H1 (cell line): ENCODE measurements around the gene MRPL42. TPM values are rescaled to one million over a fixed set of nuclear protein-coding genes. Genes with fewer than 3 reads are reported as not detected.

Source experiments
- CTCF ChIA-PET: fragments of 300-600 bp; sonication (Branson Sonifier 250); formaldehyde crosslinking; loops from one replicate; lab custom pipeline; 2021; ENCODE audit not compliant: partially characterized antibody; lab: Charles Lee
- POLR2A ChIA-PET: fragments of 300-600 bp; sonication (Branson Sonifier 250); formaldehyde crosslinking; loops from one replicate; lab custom pipeline; 2021; ENCODE audit warnings: inconsistent platforms; ENCODE audit not compliant: partially characterized antibody; lab: Charles Lee
- DNase-seq, 2 experiments: peaks; one replicate each; pipeline versions ENCODE4 v3.0.0 to v3.0.0-alpha.2; 2010 to 2022; ENCODE audit warnings: low spot score in 2 of 2, low read depth in 1 of 2, mixed read lengths in 1 of 2
- FAIRE-seq: peaks from 2 replicates; lab custom pipeline; 2011; peaks lifted over from hg19 to GRCh38; lab: Jason Lieb, UNC
- H2AFZ ChIP-seq: 2 replicates; pipeline ENCODE4 v1.8.1; 2012; ENCODE audit warnings: low read length, inconsistent platforms
- H2AK5ac ChIP-seq: 2 replicates; pipeline ENCODE4 v1.6.1; 2013; ENCODE audit warnings: low read depth, low read length
- H2BK120ac ChIP-seq: replicated peaks from 2 replicates; pipeline ENCODE3; 2013; ENCODE audit warnings: low read depth, low read length, inconsistent platforms
- H2BK12ac ChIP-seq: 2 replicates; pipeline ENCODE4 v1.6.1; 2013; ENCODE audit warnings: low read depth, low read length
- H2BK15ac ChIP-seq: 2 replicates; pipeline ENCODE4 v1.6.1; 2013; ENCODE audit warnings: low read length
- H2BK20ac ChIP-seq: 2 replicates; pipeline ENCODE4 v1.6.1; 2013; ENCODE audit warnings: low read length
- H2BK5ac ChIP-seq: 2 replicates; pipeline ENCODE4 v1.6.1; 2013; ENCODE audit warnings: low read depth, low read length
- H3K14ac ChIP-seq: 2 replicates; pipeline ENCODE4 v1.6.1; 2013; ENCODE audit warnings: inconsistent platforms; ENCODE audit not compliant: insufficient read length
- H3K18ac ChIP-seq: 2 replicates; pipeline ENCODE4 v1.6.1; 2013; ENCODE audit warnings: low read length; ENCODE audit errors: extremely low read depth
- H3K23ac ChIP-seq: 2 replicates; pipeline ENCODE4 v1.6.1; 2013; ENCODE audit warnings: inconsistent platforms; ENCODE audit not compliant: insufficient read length
- H3K23me2 ChIP-seq: 2 replicates; pipeline ENCODE4 v1.6.1; 2013; ENCODE audit warnings: low read depth, low read length
- H3K27ac ChIP-seq: 2 replicates; pipeline ENCODE4 v1.6.1; 2011; ENCODE audit warnings: low read depth, low read length, inconsistent platforms
- H3K27me3 ChIP-seq, 4 experiments: replicated peaks in 1 of 4; 1 replicate in 1 of 4; 2 replicates in 3 of 4; pipeline versions ENCODE4 v1.6.1 to v1.8.1; 2011 to 2013; ENCODE audit warnings: low read length in 3 of 4, mild to moderate bottlenecking in 3 of 4, inconsistent platforms in 2 of 4, mixed read lengths in 2 of 4, moderate library complexity in 1 of 4; ENCODE audit not compliant: control insufficient read depth in 3 of 4, insufficient read depth in 3 of 4; ENCODE audit errors: extremely low read depth in 1 of 4
- H3K36me3 ChIP-seq, 4 experiments: 2 replicates each; pipeline versions ENCODE4 v1.6.1 to v1.8.1; 2011 to 2013; ENCODE audit warnings: mild to moderate bottlenecking in 4 of 4, low read length in 3 of 4, moderate library complexity in 2 of 4, control low read depth in 1 of 4, inconsistent platforms in 1 of 4; ENCODE audit not compliant: insufficient read depth in 4 of 4, control insufficient read depth in 2 of 4
- H3K4ac ChIP-seq: replicated peaks from 2 replicates; pipeline ENCODE3; 2013; ENCODE audit warnings: low read length, low read depth, mixed read lengths, inconsistent platforms; ENCODE audit not compliant: insufficient read length
- H3K4me1 ChIP-seq, 4 experiments: replicated peaks in 1 of 4; 1 replicate in 1 of 4; 2 replicates in 3 of 4; pipeline versions ENCODE4 v1.6.1 to v1.8.1; 2011 to 2013; ENCODE audit warnings: low read length in 3 of 4, inconsistent platforms in 2 of 4, mixed read lengths in 1 of 4; ENCODE audit not compliant: insufficient read depth in 4 of 4, control insufficient read depth in 3 of 4
- H3K4me2 ChIP-seq, 2 experiments: 2 replicates each; pipeline versions ENCODE4 v1.6.1 to v1.8.1; 2011 to 2013; ENCODE audit warnings: low read depth in 2 of 2, low read length in 2 of 2, control low read depth in 1 of 2, inconsistent platforms in 1 of 2, mild to moderate bottlenecking in 1 of 2; ENCODE audit not compliant: insufficient read depth in 1 of 2
- H3K4me3 ChIP-seq, 4 experiments: fragments of 200-600, 300-600 bp in 1 of 4; sonication (generic), shearing (Covaris generic), sonication (Bioruptor Twin) in 1 of 4; 2 replicates each; pipeline versions ENCODE4 v1.5.1 to v1.8.1; 2011 to 2016; ENCODE audit warnings: low read length in 4 of 4, low read depth in 3 of 4, control low read depth in 2 of 4, inconsistent platforms in 2 of 4, mild to moderate bottlenecking in 2 of 4, mixed read lengths in 1 of 4, moderate library complexity in 1 of 4; ENCODE audit not compliant: insufficient read depth in 2 of 4; ENCODE audit errors: extremely low read depth in 1 of 4
- H3K56ac ChIP-seq: replicated peaks from 2 replicates; pipeline ENCODE3; 2013; ENCODE audit warnings: low read depth, mild to moderate bottlenecking, mixed read lengths, low read length, inconsistent platforms; ENCODE audit not compliant: insufficient read length
- H3K79me1 ChIP-seq: 2 replicates; pipeline ENCODE4 v1.6.1; 2013; ENCODE audit warnings: low read depth, low read length, control low read depth
- H3K79me2 ChIP-seq, 2 experiments: 2 replicates each; pipeline versions ENCODE4 v1.6.1 to v1.8.1; 2012 to 2013; ENCODE audit warnings: low read length in 2 of 2, mild to moderate bottlenecking in 2 of 2, inconsistent platforms in 1 of 2; ENCODE audit not compliant: insufficient read depth in 2 of 2, control insufficient read depth in 1 of 2
- H3K9ac ChIP-seq, 4 experiments: replicated peaks in 1 of 4; 1 replicate in 1 of 4; 2 replicates in 3 of 4; pipeline versions ENCODE4 v1.6.1 to v1.8.1; 2011 to 2013; ENCODE audit warnings: low read depth in 3 of 4, low read length in 3 of 4, control low read depth in 2 of 4, mild to moderate bottlenecking in 2 of 4, moderate library complexity in 2 of 4, inconsistent platforms in 1 of 4; ENCODE audit errors: extremely low read depth in 1 of 4
- H3K9me3 ChIP-seq, 2 experiments: 2 replicates each; pipeline versions ENCODE4 v1.6.1 to v1.8.1; 2012 to 2013; ENCODE audit warnings: mild to moderate bottlenecking in 2 of 2, moderate library complexity in 2 of 2, control low read depth in 1 of 2, inconsistent platforms in 1 of 2, low read depth in 1 of 2, low read length in 1 of 2, mixed read lengths in 1 of 2; ENCODE audit not compliant: insufficient read depth in 2 of 2
- H4K20me1 ChIP-seq, 2 experiments: replicated peaks in 1 of 2; 2 replicates each; pipeline versions ENCODE3 to v1.8.1; 2011 to 2013; ENCODE audit warnings: inconsistent platforms in 2 of 2, low read length in 2 of 2, mild to moderate bottlenecking in 1 of 2; ENCODE audit not compliant: insufficient read depth in 2 of 2, control insufficient read depth in 1 of 2
- H4K5ac ChIP-seq: 2 replicates; pipeline ENCODE4 v1.6.1; 2013; ENCODE audit warnings: low read length, low read depth, mixed read lengths, inconsistent platforms; ENCODE audit not compliant: insufficient read length
- H4K8ac ChIP-seq: 2 replicates; pipeline ENCODE4 v1.8.0; 2013; ENCODE audit warnings: mild to moderate bottlenecking, moderate library complexity, low read length, inconsistent platforms; ENCODE audit not compliant: insufficient read depth; ENCODE audit errors: extremely low read depth
- H4K91ac ChIP-seq: replicated peaks from 2 replicates; pipeline ENCODE3; 2013; ENCODE audit warnings: low read length, mixed read lengths, inconsistent platforms; ENCODE audit not compliant: insufficient read length
- CHD2 ChIP-seq: IDR thresholded peaks from 2 replicates; pipeline ENCODE4 v1.6.1; 2012; ENCODE audit warnings: low read length, improper control_type of control experiment
- EZH2 ChIP-seq: fragments of 200-600 bp; sonication (generic); IDR thresholded peaks from 2 replicates; pipeline ENCODE4 v1.7.1; 2012; ENCODE audit warnings: low read depth, mild to moderate bottlenecking, moderate library complexity, low read length, inconsistent platforms; ENCODE audit not compliant: severe bottlenecking
- JUN ChIP-seq: IDR thresholded peaks from 2 replicates; pipeline ENCODE4 v1.6.1; 2011; ENCODE audit warnings: low read depth, mild to moderate bottlenecking, improper control_type of control experiment, low read length
- NANOG ChIP-seq: IDR thresholded peaks from 2 replicates; pipeline ENCODE4 v1.6.1; 2011; ENCODE audit warnings: low read length, low read depth, mild to moderate bottlenecking, inconsistent platforms; ENCODE audit not compliant: insufficient read depth, poor library complexity, severe bottlenecking
- RNF2 ChIP-seq: fragments of 200-900, 300-1000 bp; sonication (generic); IDR thresholded peaks from 2 replicates; pipeline ENCODE4 v1.7.1; 2016; ENCODE audit warnings: borderline replicate concordance, low read depth, mild to moderate bottlenecking, antibody characterized with exemption, low read length; ENCODE audit not compliant: poor library complexity, severe bottlenecking; ENCODE audit errors: missing control alignments
- SUZ12 ChIP-seq: fragments of 200-600 bp; sonication (generic); IDR thresholded peaks from 2 replicates; pipeline ENCODE4 v1.6.1; 2012; ENCODE audit warnings: mild to moderate bottlenecking, inconsistent platforms, low read length, moderate library complexity, mixed read lengths
- TAF1 ChIP-seq: IDR thresholded peaks from 2 replicates; pipeline ENCODE4 v1.6.1; 2011; ENCODE audit warnings: mild to moderate bottlenecking, low read depth, low read length
- TEAD4 ChIP-seq: IDR thresholded peaks from 2 replicates; pipeline ENCODE4 v1.6.1; 2012; ENCODE audit warnings: low read depth, low read length, inconsistent platforms, mixed read lengths
- YY1 ChIP-seq: IDR thresholded peaks from 2 replicates; pipeline ENCODE4 v1.6.1; 2011; ENCODE audit warnings: low read depth, mild to moderate bottlenecking, low read length
- WGBS, 2 experiments: shearing (Covaris generic) in 1 of 2; methylation state at CpG; one replicate each; pipeline versions ENCODE4 v1.1.6 to v1.1.7; 2013 to 2015; ENCODE audit warnings: low lambda C conversion rate in 2 of 2, mixed read lengths in 2 of 2, inconsistent platforms in 1 of 2, low coverage in 1 of 2, missing lambda C conversion rate in 1 of 2; ENCODE audit not compliant: insufficient replicate concordance in 2 of 2, insufficient coverage in 1 of 2, insufficient read length in 1 of 2; ENCODE audit errors: extremely low coverage in 1 of 2, missing lambda C conversion rate in 1 of 2; 5-methylcytosine and 5-hydroxymethylcytosine counted together
- polyA plus RNA-seq, 7 experiments: library from polyadenylated mRNA; depleted of rRNA in 3 of 7; stranded (reverse) in 5 of 7; unstranded in 2 of 7; fragments of >200 nt in 5 of 7; fragments of 200-250 nt in 2 of 7; gene quantifications; 1 replicate in 5 of 7; 2 replicates in 1 of 7; 4 replicates in 1 of 7; pipeline versions ENCODE4 v1.2.1 to v1.2.3, GENCODE V29; 2011 to 2013; ENCODE audit warnings: missing spikeins in 2 of 7, mixed read lengths in 2 of 7
- total RNA-seq: library from RNA; stranded (reverse); fragmentation: NEBNext Ultra II Directional; extraction: Animal tissue kit (Norgen Biotek cat#: 25700); gene quantifications from 2 replicates; pipeline ENCODE4 v1.2.1, GENCODE V29; 2021
- TF ChIP-seq, protein P1 (sequence below), 3 experiments: IDR thresholded peaks; 1 replicate in 2 of 3; 2 replicates in 1 of 3; pipeline versions ENCODE4 v1.5.1 to v1.6.1; 2011; ENCODE audit warnings: low read length in 3 of 3, mild to moderate bottlenecking in 3 of 3, inconsistent platforms in 2 of 3, low read depth in 1 of 3, moderate library complexity in 1 of 3; ENCODE audit not compliant: insufficient read depth in 1 of 3; ENCODE audit errors: control extremely low read depth in 1 of 3

The MRPL42 gene
- total and polyA plus RNA-seq, 2 of the 8 experiments (the other 6 are each of a cell fraction or from before 2014, with no cell fraction given): 110 to 176 TPM

DNA sequence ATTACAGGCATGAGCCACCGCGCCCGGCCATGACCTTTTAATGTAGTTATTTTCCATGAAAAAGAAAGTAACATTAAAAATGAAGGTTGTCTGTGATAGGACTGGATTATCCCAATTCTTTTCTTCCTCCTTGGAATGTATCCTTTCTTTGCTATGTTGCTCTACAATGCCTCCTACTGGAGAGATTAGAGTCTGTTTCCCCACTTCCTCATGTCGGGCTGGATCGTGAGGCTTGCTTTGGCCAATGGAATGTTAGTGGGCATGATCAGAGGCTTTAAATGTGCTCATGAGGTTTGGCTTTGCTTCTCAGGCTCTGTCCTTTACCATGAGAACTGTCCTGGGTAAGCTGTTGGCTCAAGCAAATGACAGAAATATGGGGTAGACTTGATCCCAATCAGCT, 70.5 kb downstream of the MRPL42 start:
- Histone ChIP-seq H3K23me2 (no peaks in the 10 kb centered on the region), H3K9ac (no peak overlapping the region), H4K8ac (no peak overlapping the region), H4K5ac (no peak overlapping the region), H3K4me1 (peaks cover 0 to 3% (median 0%) of the 10 kb centered on the region in 4 experiments; a peak in 1 of 7 replicates), H2BK5ac (no peak overlapping the region), H2BK15ac (no peak overlapping the region), H3K27ac (no peak overlapping the region), H2BK12ac (no peak overlapping the region), H2BK120ac (no peak overlapping the region), H3K18ac (no peak overlapping the region), H2BK20ac (no peak overlapping the region), H3K79me2 (no peaks in the 10 kb centered on the region), H3K56ac (no peak overlapping the region), H4K20me1 (no peaks in the 10 kb centered on the region), H3K27me3 (no peaks in the 10 kb centered on the region), H4K91ac (no peak overlapping the region), H2AK5ac (no peak overlapping the region), H2AFZ (no peak overlapping the region), H3K9me3 (no peaks in the 10 kb centered on the region), H3K14ac (no peak overlapping the region), H3K79me1 (no peaks in the 10 kb centered on the region), H3K23ac (no peak overlapping the region), H3K36me3 (no peaks in the 10 kb centered on the region), H3K4me2 (no peak overlapping the region), H3K4me3 (no peak overlapping the region), H3K4ac (no peak overlapping the region)
- FAIRE-seq (no peak), DNase-seq (no peak)
- CTCF ChIA-PET: interaction anchor here (0.5 to 3.0 kb wide), 16 partner anchors 10 to 573 kb away, joined by 3 to 13 read pairs (median 4); no protein-coding TSS in a partner anchor
- WGBS, 2 experiments: 94% methylated on average over 5 of the region's 5 CpGs; no CpG with 5 or more reads in 1 of the 2 experiments
- POLR2A ChIA-PET: no interaction called here
- TF ChIP-seq, protein P1, sequence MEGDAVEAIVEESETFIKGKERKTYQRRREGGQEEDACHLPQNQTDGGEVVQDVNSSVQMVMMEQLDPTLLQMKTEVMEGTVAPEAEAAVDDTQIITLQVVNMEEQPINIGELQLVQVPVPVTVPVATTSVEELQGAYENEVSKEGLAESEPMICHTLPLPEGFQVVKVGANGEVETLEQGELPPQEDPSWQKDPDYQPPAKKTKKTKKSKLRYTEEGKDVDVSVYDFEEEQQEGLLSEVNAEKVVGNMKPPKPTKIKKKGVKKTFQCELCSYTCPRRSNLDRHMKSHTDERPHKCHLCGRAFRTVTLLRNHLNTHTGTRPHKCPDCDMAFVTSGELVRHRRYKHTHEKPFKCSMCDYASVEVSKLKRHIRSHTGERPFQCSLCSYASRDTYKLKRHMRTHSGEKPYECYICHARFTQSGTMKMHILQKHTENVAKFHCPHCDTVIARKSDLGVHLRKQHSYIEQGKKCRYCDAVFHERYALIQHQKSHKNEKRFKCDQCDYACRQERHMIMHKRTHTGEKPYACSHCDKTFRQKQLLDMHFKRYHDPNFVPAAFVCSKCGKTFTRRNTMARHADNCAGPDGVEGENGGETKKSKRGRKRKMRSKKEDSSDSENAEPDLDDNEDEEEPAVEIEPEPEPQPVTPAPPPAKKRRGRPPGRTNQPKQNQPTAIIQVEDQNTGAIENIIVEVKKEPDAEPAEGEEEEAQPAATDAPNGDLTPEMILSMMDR (IDR thresholded peaks at IDR 0.05; ENCODE audit: control extremely low read depth in 1 of 3, insufficient read depth in 1 of 3, low read depth in 1 of 3, low read length in 3 of 3): peak; percentile 15 to 58 (median 33); a peak in 3 of 4 replicates
- TF ChIP-seq EZH2 (no peak), RNF2 (no peak), TEAD4 (0 out of 2 replicates have a peak, but pooled peaks have one; percentile 57), SUZ12 (no peak), CHD2 (no peak), JUN (no peak), NANOG (no peak), TAF1 (no peak), YY1 (no peak)
